T-helper 1 cell (primary cell): ENCODE results near the gene NPDC1.
A peak's percentile ranks its signal among the peaks of the same experiment; 100 is the strongest.

Experiments used
- DNase-seq, 5 donors: peaks; one replicate each; pipeline ENCODE4 v3.0.0-alpha.2; 2012 to 2020

Gene NPDC1

GRCh38 chr9:137055385-137056364 lies 9.7 kb upstream of the NPDC1 start:
- DNase-seq = no peak

GRCh38 chr9:137054932-137055384 lies 9.0 kb upstream of the NPDC1 start:
- DNase-seq = no peak

DNA sequence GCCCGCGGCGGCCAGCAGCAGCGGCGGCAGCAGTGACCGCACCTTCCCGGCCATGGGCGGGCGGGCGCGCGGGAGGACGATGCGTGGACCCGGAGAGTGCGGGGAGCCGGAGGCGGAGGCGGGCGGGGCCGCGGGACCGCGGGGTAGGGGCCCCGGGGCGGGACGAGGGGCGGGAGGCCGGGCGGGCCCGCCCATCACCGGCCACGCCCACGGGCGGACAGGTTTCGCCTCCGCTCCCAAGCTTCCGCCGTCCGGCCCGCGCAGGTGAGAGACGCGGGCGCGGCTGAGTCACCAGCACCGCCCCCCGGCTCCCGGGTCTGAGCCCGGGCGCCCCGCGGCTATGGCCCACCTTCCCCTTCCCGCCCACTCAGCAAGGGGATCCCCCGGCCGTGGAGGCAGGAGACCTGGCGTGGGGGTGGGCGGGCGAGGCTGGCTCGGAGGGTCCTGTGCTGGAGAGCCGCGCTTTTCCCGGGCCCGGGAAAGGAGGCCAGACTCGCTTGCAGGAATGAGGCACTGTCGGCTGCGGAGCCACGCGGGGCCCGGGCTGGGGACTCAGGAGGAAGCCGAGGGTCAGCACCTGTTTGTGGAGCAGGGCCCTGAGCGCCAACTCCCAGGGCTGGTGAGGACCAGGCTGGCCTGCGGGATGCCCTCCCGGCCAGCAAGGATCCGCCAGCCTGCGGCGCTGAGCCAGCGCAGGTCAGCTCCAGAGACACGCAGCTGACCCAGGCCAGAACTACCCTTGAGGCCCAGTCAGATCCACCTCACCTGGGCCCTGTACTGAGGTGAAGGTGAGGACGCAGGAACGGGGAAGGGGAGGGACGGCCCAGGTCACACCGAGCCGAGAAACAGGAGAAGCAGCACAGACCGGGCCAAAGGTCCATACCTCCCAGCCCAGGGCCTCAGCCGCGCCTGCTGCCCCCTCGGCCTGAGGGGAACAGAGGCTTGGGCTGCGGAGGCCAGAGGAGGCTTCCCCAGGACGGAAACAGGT lies 8.3 kb upstream of the NPDC1 start, which contains the start of gene ENTPD2:
Gene ENTPD2, minus strand, starts transcription at position 118 of the 988 bp plus-strand sequence. Its CDS starts 64 bp downstream, at position 54.
- peak in 1 of 5 donors; percentile 43 for DNase-seq

- DNase-seq = no peak
Observed at GRCh38 chr9:137052998-137053943, 7.3 kb upstream of the NPDC1 start.

DNA sequence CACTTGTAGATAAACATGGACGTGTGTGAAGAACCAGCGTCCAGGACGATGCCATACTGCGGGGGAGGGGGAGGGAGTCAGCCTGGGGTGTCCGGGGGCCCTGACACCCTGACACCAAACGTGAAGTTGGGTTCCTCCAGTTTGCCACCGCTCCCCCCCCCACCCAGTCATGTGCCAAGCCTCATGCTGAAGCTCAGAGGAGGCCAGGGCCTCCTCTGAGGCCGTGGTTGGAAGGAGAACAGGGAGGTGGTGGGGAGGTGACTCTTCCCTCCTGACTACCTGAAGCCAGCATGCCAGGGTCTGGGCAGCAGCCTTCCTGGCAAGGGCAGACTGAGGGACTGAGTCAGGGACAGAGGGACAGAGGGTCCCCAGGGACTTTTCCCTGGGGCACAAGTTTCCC lies 6.3 kb upstream of the NPDC1 start:
- no peak for DNase-seq

- no peak for DNase-seq
Observed at GRCh38 chr9:137051145-137051724, 5.3 kb upstream of the NPDC1 start.

DNA sequence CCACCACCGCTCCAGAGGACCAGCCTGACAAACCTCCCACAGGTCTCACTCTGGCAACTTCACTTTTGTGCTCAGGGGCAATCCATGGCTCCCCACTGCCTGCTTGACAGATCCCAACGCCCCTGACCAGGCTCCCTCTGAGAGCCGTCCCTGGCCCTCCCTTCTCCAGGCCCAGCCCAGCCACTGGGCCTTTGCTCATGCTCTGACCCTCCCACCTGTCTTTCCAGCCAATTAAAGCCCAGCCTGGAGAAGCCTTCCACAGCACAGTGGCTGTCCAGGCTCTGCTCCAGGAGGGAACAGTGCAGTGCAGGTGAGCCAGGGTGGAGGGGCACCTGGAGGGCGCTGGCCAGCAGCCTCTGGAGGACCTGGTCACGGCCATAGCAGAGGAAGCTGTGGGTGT lies 4.6 kb upstream of the NPDC1 start:
- no peak for DNase-seq

DNA sequence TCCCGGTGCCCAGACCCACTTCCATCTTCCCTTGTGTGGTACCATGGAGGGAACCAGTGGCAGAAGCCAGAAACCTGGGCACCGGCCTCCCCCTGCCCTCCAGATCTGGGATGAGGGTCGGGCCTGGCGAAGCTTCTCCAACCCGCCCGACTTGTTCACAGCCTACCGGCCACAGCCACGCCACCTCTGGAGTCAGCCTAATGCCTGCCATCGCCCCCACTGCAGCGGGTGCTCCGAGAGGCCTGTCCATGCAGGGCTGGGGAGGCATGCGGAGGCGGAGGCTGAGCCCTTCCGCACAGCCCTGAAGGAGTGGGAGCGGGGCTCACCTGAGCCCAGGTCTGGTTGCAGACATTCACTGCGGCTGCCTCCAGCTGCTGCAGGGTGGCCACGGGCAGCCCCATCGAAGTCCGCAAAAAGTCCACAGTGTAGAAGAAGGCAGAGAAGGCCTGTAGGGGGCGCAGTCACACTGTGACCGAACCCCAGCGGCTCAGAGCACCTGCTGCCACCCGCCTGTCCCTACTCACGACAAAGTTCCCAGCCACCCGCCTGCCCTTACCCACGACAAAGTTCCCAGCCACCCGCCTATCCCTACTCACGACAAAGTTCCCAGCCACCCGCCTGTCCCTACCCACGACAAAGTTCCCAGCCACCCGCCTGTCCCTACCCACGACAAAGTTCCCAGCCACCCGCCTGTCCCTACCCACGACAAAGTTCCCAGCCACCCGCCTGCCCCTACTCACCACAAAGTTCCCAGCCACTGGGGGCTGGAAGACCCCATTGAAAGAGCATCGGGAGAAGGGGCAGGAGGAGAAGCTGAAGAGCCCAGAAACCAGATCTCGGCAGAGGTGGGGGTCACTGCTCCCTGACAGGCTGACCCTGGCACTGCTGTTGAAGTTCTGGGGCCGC lies 3.8 kb upstream of the NPDC1 start:
- peak in 3 of 5 donors; percentile 46 to 64 (median 52) for DNase-seq

DNA sequence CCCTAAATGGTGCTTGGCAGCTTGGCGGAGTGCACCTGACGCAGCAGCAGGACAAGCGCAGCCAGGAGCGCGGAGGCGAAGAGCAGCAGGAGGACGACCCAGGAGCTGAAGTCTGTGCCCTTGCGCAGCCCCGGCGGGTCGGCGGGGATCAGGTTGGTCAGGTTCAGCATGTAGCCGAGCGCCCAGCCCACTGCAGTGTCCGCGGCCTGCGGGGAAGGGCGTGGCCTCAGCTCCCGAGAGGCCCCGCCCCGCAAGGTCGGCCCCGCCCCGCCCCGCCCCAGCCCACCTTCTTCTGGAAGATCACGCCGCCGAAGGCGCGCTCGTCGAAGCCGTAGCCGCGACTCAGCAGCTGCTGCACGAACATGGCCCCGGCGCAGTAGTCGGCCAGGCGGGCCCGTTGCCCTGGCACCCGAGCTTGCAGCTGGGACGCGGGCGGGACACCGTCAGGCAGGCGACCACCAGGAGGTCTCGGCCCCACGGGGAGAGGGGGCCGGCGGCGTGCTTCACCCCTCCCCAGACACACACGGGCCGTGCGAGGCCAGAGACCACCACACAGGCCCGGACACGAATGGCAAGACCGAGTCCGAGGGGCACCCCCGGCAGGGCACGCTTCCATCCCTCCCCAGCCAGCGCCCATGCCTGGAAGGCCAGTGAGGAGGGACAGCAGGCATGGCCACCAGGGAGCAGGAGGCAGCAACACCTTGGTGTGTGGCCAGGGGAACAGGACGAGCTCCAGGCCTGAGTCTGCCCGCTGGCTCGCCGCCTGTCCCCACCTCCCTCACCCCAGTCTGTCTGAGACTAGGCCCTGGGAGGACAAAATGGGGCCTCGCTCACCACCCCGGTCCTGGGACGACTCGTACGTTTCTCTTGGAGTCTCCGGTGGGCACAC lies 2.9 kb upstream of the NPDC1 start:
- DNase-seq = no peak

DNA sequence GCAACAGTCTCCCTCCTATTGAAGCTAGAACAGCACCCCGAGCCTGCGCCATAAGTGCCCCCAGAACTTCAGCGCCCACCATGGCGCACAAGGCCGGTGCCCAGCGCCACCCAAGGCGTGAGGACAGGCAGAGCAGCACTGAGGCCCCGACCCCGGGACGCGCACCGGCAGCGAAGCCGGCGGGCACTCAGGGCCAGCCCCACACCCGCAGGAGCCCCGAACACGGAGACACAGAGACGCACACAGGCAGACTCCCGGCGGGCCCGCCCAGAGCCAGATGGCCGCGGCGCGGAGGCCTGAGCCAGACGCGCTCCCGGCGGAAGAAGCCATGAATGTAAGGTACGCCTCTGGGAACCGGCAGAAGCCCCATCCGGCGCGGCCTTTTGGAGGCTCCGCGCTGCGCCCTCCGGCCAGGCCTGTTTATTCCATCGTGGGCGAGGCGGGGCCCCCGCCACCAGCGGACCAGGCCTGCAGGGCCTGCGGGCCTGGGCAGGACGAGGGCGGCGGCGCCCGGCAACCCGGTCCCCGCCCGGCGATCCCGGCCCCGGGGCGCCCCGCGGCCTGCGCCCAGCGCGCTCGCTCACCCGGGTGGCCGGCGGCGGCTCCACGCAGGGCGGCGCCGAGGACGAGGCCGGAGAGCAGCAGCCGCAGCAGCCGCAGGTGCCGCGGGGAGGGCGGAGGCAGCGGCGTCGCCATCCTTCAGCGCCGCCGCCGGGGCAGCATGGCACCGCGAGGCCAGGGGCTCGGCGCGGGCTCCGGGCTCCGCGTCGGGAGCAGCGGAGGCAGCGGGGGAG lies 486 bp downstream of the NPDC1 start:
- no peak for DNase-seq

DNA sequence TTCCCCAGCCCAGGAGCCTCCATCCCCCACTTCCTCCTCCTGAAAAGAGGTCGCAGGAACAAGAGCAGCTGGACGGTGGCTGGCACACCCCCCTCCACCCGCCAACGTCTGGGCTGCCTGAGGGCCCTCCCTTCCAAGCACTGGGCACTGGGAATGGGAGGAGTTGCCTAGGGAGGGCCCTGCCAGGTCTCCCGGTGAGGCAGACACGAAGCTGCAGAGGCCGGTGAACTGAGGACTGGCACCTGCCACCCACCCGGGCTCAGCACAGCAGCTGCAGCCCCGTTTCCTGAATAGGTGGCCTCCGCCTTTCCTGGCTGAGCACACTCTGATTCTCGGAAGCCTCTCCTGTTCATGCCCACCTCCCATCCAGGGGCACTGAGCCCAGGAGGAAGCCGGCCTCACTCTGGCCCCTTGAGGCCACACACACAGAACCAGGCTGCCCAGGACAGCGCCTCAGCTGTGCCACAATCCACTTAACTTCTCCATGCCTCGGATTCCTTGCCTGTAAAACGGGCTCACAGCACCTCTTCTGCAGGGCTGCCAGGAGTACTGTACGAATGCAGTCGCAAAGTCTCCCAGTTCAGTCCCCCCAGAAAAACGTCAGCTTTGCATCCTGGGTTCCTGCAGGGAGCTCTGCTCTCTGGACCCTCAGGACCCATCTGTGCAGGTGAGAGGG lies 1.3 kb downstream of the NPDC1 start:
- no peak for DNase-seq

- no peak for DNase-seq
Observed at GRCh38 chr9:137044037-137044436, 1.9 kb downstream of the NPDC1 start.

DNA sequence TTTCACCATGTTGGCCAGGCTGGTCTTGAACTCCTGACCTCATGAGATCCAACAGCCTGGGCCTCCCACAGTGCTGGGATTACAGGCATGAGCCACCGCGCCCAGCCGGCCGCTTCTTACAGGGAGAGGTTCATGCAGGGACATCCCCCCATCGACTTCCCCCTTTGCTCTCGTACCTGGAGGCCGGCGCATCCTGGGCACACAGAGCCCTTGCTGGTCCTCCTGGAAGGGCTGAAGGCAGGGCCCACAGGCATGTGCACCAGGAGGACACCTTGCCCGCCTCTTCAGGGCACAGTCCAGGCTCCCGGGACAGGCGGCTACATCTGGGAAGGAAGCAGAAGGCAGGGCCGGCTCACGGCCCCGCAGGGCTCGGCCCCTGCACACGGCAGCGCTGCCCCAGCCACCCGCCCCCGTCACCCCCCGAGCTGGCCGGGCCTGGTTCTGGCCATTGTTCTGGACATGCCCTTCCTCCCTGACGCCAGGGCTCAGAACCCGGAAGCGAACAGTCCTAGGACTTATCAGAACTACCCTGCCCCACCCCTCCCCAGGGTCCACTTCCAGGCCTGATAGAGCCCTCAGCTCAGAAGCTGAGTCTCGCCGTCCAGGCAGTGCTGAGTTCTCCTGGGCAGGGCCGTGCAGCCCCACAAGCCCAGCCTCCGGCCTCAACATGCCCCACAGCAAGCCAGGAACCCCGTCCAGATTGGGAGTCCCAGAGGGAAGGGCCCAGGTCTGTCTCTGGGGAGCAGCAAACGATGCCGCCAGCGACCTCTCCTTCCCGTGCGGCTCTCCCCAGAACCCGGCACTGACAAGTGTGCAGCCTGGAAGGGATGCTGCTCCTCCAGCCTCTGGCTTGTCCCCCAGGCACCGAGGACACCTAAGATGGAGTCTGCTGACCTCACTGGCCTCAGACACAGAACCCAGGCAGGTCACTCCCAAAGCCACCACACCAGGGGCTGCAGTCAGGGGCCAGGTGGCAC lies 2.9 kb downstream of the NPDC1 start:
- no peak for DNase-seq

- DNase-seq = no peak
Observed at GRCh38 chr9:137041124-137041523, 4.9 kb downstream of the NPDC1 start.

DNA sequence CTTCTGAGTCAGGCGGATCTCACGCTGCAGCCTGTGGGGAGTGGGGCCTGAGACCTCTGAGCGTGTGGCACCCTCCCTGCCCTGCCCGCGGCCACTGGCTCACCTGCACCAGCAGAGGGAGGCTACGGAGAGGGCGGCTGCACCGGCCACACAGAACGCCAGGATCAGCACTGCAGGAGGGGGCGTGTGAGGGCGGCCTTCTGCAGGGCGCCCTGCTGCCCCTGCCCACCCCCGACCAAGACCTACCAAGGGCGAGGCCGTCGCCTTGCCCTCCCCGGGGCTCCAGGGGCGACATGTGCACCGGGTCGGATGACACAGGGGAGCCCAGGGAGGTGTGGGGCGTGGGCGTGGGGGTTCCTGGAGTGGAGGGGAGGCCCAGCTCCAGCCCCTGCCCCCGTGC lies 5.4 kb downstream of the NPDC1 start:
- no peak for DNase-seq

DNA sequence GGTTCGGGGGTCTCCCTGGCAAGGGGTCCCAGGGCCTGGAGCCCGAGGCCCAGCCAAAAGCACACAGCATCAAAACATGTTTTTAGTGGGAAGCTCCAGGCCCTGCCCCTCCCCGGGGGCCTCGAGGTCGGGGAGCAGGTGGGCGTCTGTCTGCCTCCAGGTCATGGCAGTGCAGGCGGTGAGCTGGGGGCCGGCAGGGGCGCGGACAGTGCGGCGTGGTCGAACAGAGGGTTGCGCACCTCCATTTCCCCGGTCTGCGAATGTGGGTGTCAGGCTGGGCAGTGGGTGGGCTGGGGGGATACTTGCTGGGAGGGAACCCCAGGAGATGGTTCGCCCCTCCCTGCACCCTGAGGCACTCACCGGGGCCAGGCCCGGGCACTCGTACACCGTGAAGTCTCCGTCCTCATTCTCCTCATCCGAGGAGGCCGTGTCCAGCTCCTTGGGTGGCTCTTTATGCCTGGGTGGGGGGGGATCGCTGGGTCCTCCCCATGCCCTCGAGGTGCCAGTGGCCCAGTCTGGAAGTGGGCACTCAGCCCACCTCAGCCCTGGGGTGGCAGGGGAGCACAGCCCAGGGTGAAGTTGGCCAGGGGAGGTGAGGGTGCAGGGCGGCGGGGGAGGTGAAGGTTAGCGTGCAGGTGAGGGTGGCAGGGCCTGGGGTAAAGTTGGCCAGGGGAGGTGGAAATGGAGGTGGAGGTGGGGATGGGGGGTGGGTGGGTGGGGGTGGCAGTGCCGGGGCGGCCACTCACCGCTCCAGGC lies 6.2 kb downstream of the NPDC1 start:
- DNase-seq = no peak
